ENCODE results near the gene PRR22.

Gene PRR22

GRCh38 chr19:5784581-5785147, at the start of gene PRR22:
Gene PRR22, minus strand, starts transcription at chr19:5784746. Its CDS starts 86 bp downstream, at chr19:5784660.
- ATAC-seq (no peak), DNase-seq (no peak)

GRCh38 chr19:5832527-5833216, 48.1 kb upstream of the PRR22 start:
- ATAC-seq: no peak
- DNase-seq: no peak

- DNase-seq (no peak), ATAC-seq (no peak)
Observed at GRCh38 chr19:5832061-5832460, 47.5 kb upstream of the PRR22 start.

- ATAC-seq (no peak), DNase-seq (no peak)
Observed at GRCh38 chr19:5831159-5831558, 46.6 kb upstream of the PRR22 start.

DNA sequence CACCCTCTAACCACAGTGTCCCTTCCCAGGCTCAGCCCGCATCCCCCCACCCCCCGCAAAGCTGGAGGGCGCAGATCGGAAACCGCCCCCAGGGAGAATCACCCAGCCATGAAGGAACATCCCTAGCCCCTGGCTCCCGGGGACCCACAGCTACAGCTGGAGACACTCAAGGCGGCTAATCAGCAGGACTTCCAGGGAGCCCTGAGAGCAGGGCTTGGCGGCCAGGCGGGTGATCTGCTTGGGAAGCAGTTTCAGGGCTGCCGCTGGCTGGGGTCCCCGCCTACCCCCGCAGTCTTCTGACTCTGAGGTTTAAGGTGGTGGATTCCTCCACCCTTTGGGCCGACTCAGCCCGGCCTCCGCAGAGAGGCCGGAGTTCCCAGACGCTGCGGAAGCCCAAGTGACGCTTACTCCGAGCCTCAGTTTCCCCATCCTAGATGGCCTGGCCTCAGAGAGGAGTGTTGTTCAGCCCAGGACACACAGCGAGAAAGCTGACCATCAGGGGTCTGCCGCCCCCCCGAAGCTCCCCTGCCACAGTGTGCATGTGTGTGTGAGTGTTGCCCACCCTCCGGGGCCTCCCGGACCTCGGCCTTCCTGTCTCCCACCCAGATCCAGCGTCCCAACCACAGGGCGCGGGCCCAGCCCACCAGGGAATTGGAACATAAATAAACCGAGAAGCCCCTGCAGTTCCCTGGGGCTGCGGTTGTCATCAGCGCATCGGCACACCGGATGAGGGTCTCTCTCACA, 45.2 kb upstream of the PRR22 start:
- ATAC-seq (no peak), DNase-seq (no peak)

DNA sequence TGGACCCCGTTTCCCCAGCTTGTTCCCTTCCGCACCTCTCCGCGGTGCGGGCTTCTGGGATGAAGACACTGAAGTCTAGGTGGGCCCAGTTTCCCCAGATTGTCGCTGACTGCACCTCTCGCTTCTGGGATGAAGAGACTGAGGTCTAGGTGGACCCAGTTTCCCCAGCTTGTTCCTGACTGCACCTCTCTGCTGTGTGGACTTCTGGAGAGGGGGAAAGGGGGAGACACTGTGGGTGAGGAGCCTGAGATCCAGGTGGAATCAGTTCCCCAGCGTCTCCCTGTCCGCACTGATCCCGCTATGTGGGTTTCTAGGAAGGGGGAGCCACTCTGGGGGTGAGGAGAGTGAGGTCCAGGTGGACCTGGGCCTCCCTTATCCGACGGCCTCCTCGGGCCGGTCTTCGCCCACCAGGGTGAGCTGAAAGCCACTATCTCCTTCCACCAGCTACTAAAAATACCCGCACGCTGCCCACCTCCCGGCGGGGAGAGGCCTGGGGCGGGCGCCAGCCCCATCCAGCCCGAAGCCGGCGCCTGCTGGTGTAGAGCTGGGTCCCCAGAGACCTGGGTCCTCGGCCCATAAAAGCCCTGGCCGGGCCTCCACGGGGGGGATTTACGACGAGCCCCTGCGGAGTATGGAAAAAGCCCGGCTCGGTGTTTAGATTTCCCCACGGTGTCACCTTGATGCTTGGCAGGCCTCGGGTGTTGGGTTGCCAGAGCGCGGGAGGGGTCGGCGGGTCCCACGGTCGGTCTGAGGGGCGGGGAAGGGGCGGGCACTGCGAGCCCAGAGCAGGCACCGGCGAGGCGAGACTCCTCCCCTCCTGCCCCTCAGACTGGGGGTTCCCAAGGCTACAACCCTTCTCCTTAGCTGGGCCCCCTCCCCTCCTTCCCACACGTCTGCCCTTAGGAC, 44.4 kb upstream of the PRR22 start:
- ATAC-seq (no peak), DNase-seq (peak; percentile 69)

DNA sequence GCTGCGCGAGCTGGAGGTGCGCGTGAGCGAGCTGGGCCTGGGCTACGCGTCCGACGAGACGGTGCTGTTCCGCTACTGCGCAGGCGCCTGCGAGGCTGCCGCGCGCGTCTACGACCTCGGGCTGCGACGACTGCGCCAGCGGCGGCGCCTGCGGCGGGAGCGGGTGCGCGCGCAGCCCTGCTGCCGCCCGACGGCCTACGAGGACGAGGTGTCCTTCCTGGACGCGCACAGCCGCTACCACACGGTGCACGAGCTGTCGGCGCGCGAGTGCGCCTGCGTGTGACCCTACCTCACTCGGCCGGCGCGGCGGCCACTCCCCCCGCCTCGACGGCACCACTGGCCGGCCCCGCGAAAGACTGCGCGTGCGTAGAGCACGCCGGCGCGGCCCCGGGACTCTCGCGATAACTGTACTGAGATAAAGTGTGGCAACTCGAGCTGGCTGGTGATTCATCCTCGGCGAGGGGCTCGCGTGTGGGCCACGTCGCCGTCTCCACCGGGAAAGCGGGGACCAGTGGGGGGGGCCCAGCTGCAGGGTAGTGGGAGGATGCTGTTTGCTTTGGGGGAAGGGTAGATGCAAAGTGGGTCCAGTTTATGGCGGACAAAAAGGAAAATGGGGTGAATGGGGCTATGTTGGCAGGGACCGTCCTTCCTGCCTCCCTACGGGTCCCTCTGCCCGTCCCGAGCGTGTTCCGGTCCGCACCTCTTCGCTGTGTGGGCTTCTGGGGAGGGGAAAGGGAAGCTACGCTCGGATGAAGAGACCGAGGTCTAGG, 43.5 kb upstream of the PRR22 start:
- peak; percentile 79 for ATAC-seq
- DNase-seq: peak; percentile 96

DNA sequence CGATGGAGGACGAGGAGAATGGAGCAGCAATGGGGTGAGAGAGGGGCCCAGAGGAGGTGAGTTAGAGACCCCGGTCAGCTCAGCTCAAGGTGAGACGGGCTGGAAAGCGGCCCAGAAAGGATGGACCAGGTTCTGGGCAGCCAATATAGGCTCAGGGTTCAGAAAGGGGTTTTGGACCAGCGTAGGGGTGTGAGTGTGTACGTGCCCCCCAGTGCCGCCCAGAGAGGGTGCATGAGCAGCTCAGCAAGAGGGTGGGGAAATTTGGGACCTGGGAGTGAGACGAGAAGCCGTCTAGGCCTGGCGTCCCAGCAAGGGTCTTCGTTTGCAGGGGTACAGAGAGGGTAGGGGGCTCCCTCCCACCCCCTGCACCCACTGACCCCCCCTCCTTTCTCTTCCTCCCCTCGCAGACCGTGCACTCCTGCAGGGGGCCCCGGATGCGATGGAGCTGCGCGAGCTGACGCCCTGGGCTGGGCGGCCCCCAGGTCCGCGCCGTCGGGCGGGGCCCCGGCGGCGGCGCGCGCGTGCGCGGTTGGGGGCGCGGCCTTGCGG, 42.9 kb upstream of the PRR22 start:
- DNase-seq (no peak), ATAC-seq (no peak)

DNA sequence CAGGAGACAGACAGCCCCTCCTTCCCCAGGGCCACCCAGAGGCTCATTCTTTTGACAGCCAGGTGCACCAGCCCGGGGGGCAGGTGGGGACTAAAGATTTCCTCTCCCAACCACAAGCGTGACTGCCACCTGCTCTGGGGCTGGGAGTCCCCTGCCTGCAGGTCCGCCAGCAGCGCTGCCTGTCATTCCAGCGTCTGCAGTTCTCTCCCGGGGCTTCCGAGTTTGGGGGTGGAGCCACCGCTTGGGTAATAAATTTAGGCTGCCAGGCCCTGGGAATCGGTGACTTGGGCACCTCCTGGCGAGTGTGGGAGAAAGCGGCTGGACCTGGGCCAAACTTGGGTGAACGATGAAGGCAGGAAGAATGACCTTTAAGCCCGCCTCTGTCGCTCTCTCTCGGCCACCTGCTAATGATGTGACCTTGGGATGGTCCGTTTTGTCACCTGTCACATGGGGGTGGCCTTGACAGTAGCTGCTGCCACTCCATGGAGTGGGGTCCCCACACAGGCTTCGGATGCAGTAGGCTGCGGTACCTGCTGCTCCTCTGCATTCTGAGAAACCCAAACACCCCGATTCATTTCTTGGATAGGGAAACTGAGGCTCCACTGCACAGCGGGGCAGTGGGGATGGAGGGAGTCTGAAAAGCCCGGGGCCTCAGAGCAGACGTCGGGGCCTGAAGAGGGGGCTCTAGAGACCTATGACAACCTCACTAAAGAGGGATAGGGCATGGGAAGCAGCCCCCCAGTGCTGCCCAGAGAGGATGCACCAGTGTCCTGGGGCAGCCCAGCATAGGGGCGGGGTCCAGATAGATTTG, 42.2 kb upstream of the PRR22 start:
- DNase-seq: peak; percentile 34
- no peak for ATAC-seq

DNA sequence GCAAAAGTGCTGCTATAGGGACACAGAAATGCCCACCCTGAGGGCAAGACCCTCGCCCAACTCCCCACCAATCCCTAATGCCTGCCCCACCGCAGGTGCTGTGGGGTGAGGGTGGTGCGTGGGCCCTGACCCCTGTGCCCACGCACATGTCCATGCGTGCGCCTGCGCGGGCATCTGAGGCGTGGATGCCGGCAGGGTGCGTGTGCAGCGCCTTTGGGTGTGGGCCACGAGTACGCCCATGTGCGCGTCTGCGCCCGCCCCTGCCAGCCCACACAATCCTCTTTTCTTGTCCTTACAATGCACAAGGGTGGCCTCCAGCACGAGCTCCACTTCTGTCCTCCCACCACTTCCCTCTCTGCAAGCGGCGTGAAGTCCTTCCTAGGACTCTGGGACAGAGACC, 40.6 kb upstream of the PRR22 start:
- no peak for DNase-seq
- ATAC-seq: no peak

DNA sequence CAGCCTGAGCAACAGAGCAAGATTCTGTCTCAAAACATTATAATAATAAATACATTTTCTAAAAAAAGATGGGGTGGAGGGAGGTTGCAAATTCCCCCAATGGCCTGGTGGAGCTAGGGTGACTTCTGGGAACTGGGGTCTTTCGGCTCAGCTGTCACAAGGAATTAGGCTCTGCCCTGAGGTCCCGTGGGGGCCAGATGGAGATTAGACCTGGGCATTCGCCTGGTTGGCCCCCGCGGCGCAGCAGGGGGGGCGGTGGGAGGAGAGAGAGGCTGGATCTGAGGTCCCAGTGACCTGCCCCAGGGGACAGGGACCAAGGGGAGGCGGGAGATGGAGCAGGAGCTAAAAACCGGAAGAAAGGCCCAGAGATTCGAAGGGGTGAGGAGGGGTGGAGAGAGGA, 40.2 kb upstream of the PRR22 start:
- ATAC-seq (no peak), DNase-seq (no peak)

DNA sequence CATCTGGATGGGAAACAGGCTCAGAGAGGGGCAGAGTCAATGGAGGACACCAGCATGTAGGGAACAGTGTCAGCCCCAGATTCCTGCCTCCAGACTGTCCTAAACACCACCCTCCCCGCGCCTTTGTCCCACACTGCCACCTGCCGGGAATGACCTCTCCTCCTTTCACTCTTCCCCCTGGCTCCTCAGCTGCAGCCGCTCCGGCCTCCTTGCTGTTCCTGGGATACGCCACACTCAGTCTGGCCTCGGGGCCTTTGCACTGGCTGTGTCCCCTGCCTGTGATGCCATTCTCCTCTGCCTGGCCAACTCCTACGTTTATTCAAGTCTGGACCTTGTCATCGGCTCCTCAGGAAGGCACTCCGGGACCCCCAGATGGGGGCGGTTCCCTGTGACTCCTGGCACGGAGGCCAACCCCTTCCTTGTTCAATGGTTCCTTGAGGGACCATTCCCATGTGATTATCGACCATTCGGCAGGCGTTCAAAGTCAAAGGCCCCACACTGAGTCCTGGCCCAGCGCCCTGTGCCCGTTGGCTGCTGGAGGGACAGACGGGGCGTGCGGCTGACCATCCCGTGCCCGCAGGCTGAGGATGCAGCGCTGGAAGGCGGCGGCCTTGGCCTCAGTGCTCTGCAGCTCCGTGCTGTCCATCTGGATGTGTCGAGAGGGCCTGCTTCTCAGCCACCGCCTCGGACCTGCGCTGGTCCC, 39.2 kb upstream of the PRR22 start:
- no peak for DNase-seq
- ATAC-seq: no peak

- DNase-seq (no peak), ATAC-seq (no peak)
Observed at GRCh38 chr19:5822181-5822844, 37.8 kb upstream of the PRR22 start.

DNA sequence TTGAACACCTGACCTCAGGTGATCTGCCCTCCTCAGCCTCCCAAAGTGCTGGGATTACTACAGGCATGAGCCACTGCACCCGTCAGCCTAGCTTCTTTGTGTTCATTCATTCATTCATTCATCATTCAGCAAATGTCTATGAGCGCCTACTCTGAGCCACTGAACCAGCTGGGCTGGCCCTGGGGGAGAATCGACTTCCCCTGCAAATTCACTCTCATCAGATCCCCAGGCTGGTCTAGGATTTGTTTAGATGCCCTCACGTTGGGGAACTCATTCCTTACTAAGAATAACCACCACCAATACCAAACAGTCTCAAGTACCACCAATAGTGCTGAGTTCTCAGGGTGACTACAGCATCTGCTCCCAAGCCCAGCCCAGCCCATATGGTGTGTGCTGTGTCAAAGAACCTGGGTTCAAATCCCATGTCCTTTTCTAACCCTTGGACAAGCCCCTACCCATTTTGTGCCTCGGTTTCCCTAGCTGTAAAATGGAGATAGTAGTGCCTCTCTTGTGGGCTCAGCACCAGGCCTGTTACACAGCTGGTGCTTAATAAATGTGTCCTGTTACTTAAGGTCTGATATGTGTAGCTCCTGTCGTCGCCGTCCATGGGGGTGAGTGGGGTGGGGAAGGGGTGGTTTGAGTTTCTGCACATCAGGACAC, 37.1 kb upstream of the PRR22 start:
- no peak for ATAC-seq
- no peak for DNase-seq

- no peak for ATAC-seq
Observed at GRCh38 chr19:5820785-5821184, 36.2 kb upstream of the PRR22 start.

GRCh38 chr19:5818594-5818993, 34.0 kb upstream of the PRR22 start:
- no peak for DNase-seq
- ATAC-seq: no peak

More at GRCh38 chr19:5820785-5821184, 36.2 kb upstream of the PRR22 start:
- no peak for DNase-seq

- no peak for ATAC-seq
- DNase-seq: no peak
Observed at GRCh38 chr19:5817218-5817617, 32.7 kb upstream of the PRR22 start.

- ATAC-seq: no peak
- DNase-seq: no peak
Observed at GRCh38 chr19:5814852-5815246, 30.3 kb upstream of the PRR22 start.

Data from stimulated activated naive CD8-positive, alpha-beta T cell treated with anti-CD3 and anti-CD28 coated beads, Interleukin-15, Interleukin-2, amounts not matched to agents 100 U/mL and 50 U/mL, for 24 hours (primary cell).